Tibial nerve (tissue), 4 donors: ENCODE results near the gene MAGI1.

Source experiments
- EP300 ChIP-seq, 2 donors: sonication (generic); formaldehyde crosslinking; IDR thresholded peaks; one replicate each; pipeline ENCODE4 v1.6.1; 2017; ENCODE audit warnings: antibody characterized with exemption in 2 of 2, mild to moderate bottlenecking in 1 of 2
- POLR2A ChIP-seq, 2 donors: fragments of 450-650 bp; IDR thresholded peaks; one replicate each; pipeline ENCODE4 v1.6.1; 2017; ENCODE audit warnings: antibody characterized with exemption in 2 of 2, mild to moderate bottlenecking in 2 of 2, moderate library complexity in 2 of 2
- TF ChIP-seq, protein P1 (sequence below), 5 experiments: fragments of 200-600 bp in 3 of 5; fragments of 450-650 bp in 2 of 5; sonication (generic) in 3 of 5; IDR thresholded peaks; one replicate each; pipeline ENCODE4 v1.5.1; 2016 to 2019; ENCODE audit warnings: antibody characterized with exemption in 5 of 5, mild to moderate bottlenecking in 3 of 5, moderate library complexity in 2 of 5

DNA sequence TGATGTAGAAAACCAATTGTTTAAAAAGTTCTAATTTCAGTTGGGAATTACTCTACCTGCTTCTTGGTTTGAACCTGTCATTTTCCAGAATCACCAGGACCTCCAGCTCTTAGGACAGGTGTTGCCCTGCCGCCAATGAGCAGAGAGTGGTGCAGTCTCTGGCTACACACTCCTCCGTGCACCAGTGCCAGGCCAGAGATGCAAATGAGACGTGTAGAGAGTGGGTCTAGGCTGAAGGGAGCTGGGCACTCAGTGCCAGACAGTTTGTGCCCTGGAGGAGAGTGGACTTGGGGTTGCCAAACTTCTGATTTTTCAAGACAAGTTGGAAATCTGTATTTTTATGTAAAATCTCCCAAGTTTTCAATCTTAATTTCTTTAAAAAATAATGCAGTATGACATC lies 566.2 kb downstream of the MAGI1 start:
- TF ChIP-seq, protein P1, sequence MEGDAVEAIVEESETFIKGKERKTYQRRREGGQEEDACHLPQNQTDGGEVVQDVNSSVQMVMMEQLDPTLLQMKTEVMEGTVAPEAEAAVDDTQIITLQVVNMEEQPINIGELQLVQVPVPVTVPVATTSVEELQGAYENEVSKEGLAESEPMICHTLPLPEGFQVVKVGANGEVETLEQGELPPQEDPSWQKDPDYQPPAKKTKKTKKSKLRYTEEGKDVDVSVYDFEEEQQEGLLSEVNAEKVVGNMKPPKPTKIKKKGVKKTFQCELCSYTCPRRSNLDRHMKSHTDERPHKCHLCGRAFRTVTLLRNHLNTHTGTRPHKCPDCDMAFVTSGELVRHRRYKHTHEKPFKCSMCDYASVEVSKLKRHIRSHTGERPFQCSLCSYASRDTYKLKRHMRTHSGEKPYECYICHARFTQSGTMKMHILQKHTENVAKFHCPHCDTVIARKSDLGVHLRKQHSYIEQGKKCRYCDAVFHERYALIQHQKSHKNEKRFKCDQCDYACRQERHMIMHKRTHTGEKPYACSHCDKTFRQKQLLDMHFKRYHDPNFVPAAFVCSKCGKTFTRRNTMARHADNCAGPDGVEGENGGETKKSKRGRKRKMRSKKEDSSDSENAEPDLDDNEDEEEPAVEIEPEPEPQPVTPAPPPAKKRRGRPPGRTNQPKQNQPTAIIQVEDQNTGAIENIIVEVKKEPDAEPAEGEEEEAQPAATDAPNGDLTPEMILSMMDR (IDR thresholded peaks at IDR 0.05): no peak
- no peak for TF ChIP-seq POLR2A (IDR thresholded peaks at IDR 0.05)
- TF ChIP-seq EP300 (IDR thresholded peaks at IDR 0.05): no peak
